Erythroblast (primary cell): ENCODE data around the gene FKBP4.

ENCODE experiments used
- GATA1 ChIP-seq: IDR thresholded peaks from 2 replicates; pipeline ENCODE4 v1.6.1; 2011; ENCODE audit warnings: low read depth, mild to moderate bottlenecking, control low read depth, low read length, moderate library complexity
- POLR2A ChIP-seq: IDR thresholded peaks from 2 replicates; pipeline ENCODE4 v1.6.1; 2011; ENCODE audit warnings: mild to moderate bottlenecking, low read length

DNA sequence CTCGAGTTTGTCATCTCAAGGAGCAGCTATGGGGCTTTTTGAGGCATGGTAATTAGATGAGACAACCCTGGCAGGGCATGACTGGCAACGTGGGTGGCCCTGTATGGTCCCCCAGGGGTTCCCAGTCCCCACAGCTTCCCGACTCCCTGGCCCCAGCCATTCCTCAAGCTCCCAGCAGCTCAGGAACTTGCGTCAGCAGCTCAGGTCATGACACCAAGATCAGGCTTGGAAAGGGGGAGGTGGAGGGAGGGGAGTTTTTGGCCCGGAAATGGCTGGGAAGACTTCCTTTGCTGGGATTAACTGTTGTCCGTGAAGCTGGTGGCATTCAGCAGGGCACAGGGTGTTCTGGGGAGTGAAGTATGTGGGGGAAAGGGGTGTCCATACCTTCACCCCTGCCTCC, 50.5 kb downstream of the FKBP4 start:
- TF ChIP-seq POLR2A (no peak), GATA1 (no peak)
